IMR-90 (cell line): ENCODE measurements around the gene PKP4. TPM values are rescaled to one million over a fixed set of nuclear protein-coding genes. Genes with fewer than 3 reads are reported as not detected.

ENCODE experiments used
- ATAC-seq: fragments of 200-7000 bp; cut with Tn5 transposase; 2 replicates; pipeline ENCODE4 v1.9.1; 2020; ENCODE audit warnings: low read depth, mild to moderate bottlenecking, moderate library complexity
- BruUV-seq: library from RNA; stranded (reverse); fragments of 400-500 nt; replicated peaks from 2 replicates; lab custom pipeline; 2021; lab: Mats Ljungman, UMichigan
- CTCF ChIA-PET: fragments of 300-600 bp; formaldehyde crosslinking; extraction: SDS; loops from one replicate; lab custom pipeline; 2021; ENCODE audit warnings: antibody characterized with exemption; lab: Yijun Ruan, JAX
- POLR2A ChIA-PET: fragments of 300-600 bp; sonication (Branson Sonifier 250); formaldehyde crosslinking; loops from one replicate; lab custom pipeline; 2022; ENCODE audit warnings: antibody characterized with exemption; ENCODE audit not compliant: unreplicated experiment; lab: Charles Lee
- DNase-seq: peaks from one replicate; pipeline ENCODE4 v3.0.0; 2013
- H2AFZ ChIP-seq: replicated peaks from 2 replicates; pipeline ENCODE3; 2013; ENCODE audit warnings: low read length, mild to moderate bottlenecking; ENCODE audit not compliant: poor library complexity
- H2AK5ac ChIP-seq: 2 replicates; pipeline ENCODE4 v1.6.1; 2013; ENCODE audit warnings: low read depth, low read length, inconsistent platforms
- H2AK9ac ChIP-seq: replicated peaks from 2 replicates; pipeline ENCODE3; 2013; ENCODE audit warnings: mild to moderate bottlenecking, low read depth, low read length, moderate library complexity; ENCODE audit not compliant: poor library complexity
- H2BK120ac ChIP-seq: 2 replicates; pipeline ENCODE4 v1.6.1; 2013; ENCODE audit warnings: low read depth, low read length, inconsistent platforms
- H2BK15ac ChIP-seq: 3 replicates; pipeline ENCODE4 v1.6.1; 2013; ENCODE audit warnings: low read depth, low read length, inconsistent platforms
- H2BK20ac ChIP-seq: 2 replicates; pipeline ENCODE4 v1.6.1; 2013; ENCODE audit warnings: low read depth, mild to moderate bottlenecking, inconsistent platforms, low read length, moderate library complexity
- H2BK5ac ChIP-seq: 2 replicates; pipeline ENCODE4 v1.6.1; 2013; ENCODE audit warnings: mild to moderate bottlenecking, low read depth, low read length, inconsistent platforms; ENCODE audit not compliant: poor library complexity, severe bottlenecking
- H3K14ac ChIP-seq: replicated peaks from 2 replicates; pipeline ENCODE4 v1.6.1; 2013; ENCODE audit warnings: low read depth, low read length, inconsistent platforms
- H3K18ac ChIP-seq: 2 replicates; pipeline ENCODE4 v1.6.1; 2013; ENCODE audit warnings: low read depth, low read length, control low read depth
- H3K23ac ChIP-seq: 2 replicates; pipeline ENCODE4 v1.6.1; 2013; ENCODE audit warnings: low read depth, low read length, inconsistent platforms
- H3K27ac ChIP-seq: 2 replicates; pipeline ENCODE4 v1.5.1; 2013; ENCODE audit warnings: mild to moderate bottlenecking, control low read depth, low read length; ENCODE audit not compliant: insufficient read depth
- H3K27me3 ChIP-seq: 2 replicates; pipeline ENCODE4 v1.6.1; 2013; ENCODE audit warnings: low read length; ENCODE audit not compliant: control insufficient read depth, insufficient read depth
- H3K36me3 ChIP-seq: 2 replicates; pipeline ENCODE4 v1.6.1; 2013; ENCODE audit warnings: low read length, mixed read lengths; ENCODE audit not compliant: control insufficient read depth, insufficient read depth
- H3K4ac ChIP-seq: 2 replicates; pipeline ENCODE4 v1.6.1; 2013; ENCODE audit warnings: low read depth, low read length, inconsistent platforms
- H3K4me1 ChIP-seq: 2 replicates; pipeline ENCODE4 v1.6.1; 2013; ENCODE audit warnings: low read length, mixed read lengths; ENCODE audit not compliant: control insufficient read depth, insufficient read depth
- H3K4me2 ChIP-seq: 2 replicates; pipeline ENCODE4 v1.6.1; 2013; ENCODE audit warnings: low read depth, mild to moderate bottlenecking, control low read depth, low read length, moderate library complexity
- H3K4me3 ChIP-seq: 2 replicates; pipeline ENCODE4 v1.5.1; 2013; ENCODE audit warnings: low read depth, mild to moderate bottlenecking, control low read depth, low read length, moderate library complexity; ENCODE audit not compliant: insufficient read depth
- H3K56ac ChIP-seq: 2 replicates; pipeline ENCODE4 v1.6.1; 2013; ENCODE audit warnings: low read length, inconsistent platforms; ENCODE audit not compliant: insufficient read depth; ENCODE audit errors: extremely low read depth
- H3K79me1 ChIP-seq, 2 experiments: 2 replicates each; pipeline ENCODE4 v1.6.1; 2013; ENCODE audit warnings: low read length in 2 of 2, inconsistent platforms in 1 of 2, low read depth in 1 of 2
- H3K9ac ChIP-seq: 2 replicates; pipeline ENCODE4 v1.6.1; 2013; ENCODE audit warnings: low read depth, low read length, control low read depth
- H3K9me1 ChIP-seq: 2 replicates; pipeline ENCODE4 v1.6.1; 2013; ENCODE audit warnings: low read length, inconsistent platforms; ENCODE audit not compliant: insufficient read depth
- H3K9me3 ChIP-seq: 2 replicates; pipeline ENCODE4 v1.6.1; 2013; ENCODE audit warnings: low read length; ENCODE audit not compliant: control insufficient read depth, insufficient read depth
- H4K20me1 ChIP-seq: 2 replicates; pipeline ENCODE4 v1.6.1; 2013; ENCODE audit warnings: low read length, inconsistent platforms; ENCODE audit not compliant: insufficient read depth
- H4K5ac ChIP-seq: 2 replicates; pipeline ENCODE4 v1.6.1; 2013; ENCODE audit warnings: mild to moderate bottlenecking, low read depth, low read length, control low read depth
- H4K8ac ChIP-seq, 2 experiments: 2 replicates each; pipeline ENCODE4 v1.6.1; 2013; ENCODE audit warnings: low read depth in 2 of 2, low read length in 2 of 2, control low read depth in 1 of 2, inconsistent platforms in 1 of 2
- H4K91ac ChIP-seq: 2 replicates; pipeline ENCODE4 v1.6.1; 2013; ENCODE audit warnings: low read depth, low read length, inconsistent platforms; ENCODE audit not compliant: insufficient read depth
- BHLHE40 ChIP-seq: fragments of 150-350 bp; IDR thresholded peaks from 2 replicates; pipeline ENCODE4 v1.6.1; 2016; ENCODE audit warnings: mild to moderate bottlenecking, low read depth, low read length
- CEBPB ChIP-seq: IDR thresholded peaks from 2 replicates; pipeline ENCODE4 v1.6.1; 2012; ENCODE audit warnings: low read depth, low read length, improper control_type of control experiment
- CHD1 ChIP-seq: IDR thresholded peaks from 2 replicates; pipeline ENCODE4 v1.6.1; 2012; ENCODE audit warnings: low read depth, low read length, improper control_type of control experiment
- FOS ChIP-seq: fragments of 150-350 bp; IDR thresholded peaks from 2 replicates; pipeline ENCODE4 v1.6.1; 2016; ENCODE audit warnings: low read depth, low read length
- MAFK ChIP-seq: IDR thresholded peaks from 2 replicates; pipeline ENCODE4 v1.6.1; 2012; ENCODE audit warnings: low read depth, low read length, improper control_type of control experiment
- MAZ ChIP-seq: IDR thresholded peaks from 2 replicates; pipeline ENCODE4 v1.6.1; 2012; ENCODE audit warnings: low read depth, mild to moderate bottlenecking, low read length, improper control_type of control experiment, moderate library complexity, borderline replicate concordance
- MXI1 ChIP-seq: IDR thresholded peaks from 2 replicates; pipeline ENCODE4 v1.6.1; 2012; ENCODE audit warnings: low read depth, mild to moderate bottlenecking, low read length, moderate library complexity, borderline replicate concordance
- NFE2L2 ChIP-seq: fragments of 150-350 bp; IDR thresholded peaks from 2 replicates; pipeline ENCODE4 v1.6.1; 2016; ENCODE audit warnings: low read depth, mild to moderate bottlenecking, low read length
- POLR2A ChIP-seq: IDR thresholded peaks from 2 replicates; pipeline ENCODE4 v1.6.1; 2012; ENCODE audit warnings: mild to moderate bottlenecking, low read depth, low read length
- RAD21 ChIP-seq: IDR thresholded peaks from 2 replicates; pipeline ENCODE4 v1.6.1; 2012; ENCODE audit warnings: low read length, improper control_type of control experiment
- RCOR1 ChIP-seq: IDR thresholded peaks from 2 replicates; pipeline ENCODE4 v1.6.1; 2012; ENCODE audit warnings: mild to moderate bottlenecking, low read length, improper control_type of control experiment; ENCODE audit not compliant: insufficient replicate concordance
- RFX5 ChIP-seq: IDR thresholded peaks from 2 replicates; pipeline ENCODE4 v1.8.0; 2012; ENCODE audit warnings: low read depth, mild to moderate bottlenecking, low read length, moderate library complexity
- SMC3 ChIP-seq: fragments of 150-350 bp; IDR thresholded peaks from 2 replicates; pipeline ENCODE4 v1.6.1; 2016; ENCODE audit warnings: low read depth, mild to moderate bottlenecking, antibody characterized with exemption, low read length, moderate library complexity
- WGBS, 2 experiments: methylation state at CpG; one replicate each; pipeline versions ENCODE4 v1.1.5 to v1.1.7; 2013; ENCODE audit warnings: missing lambda C conversion rate in 2 of 2; ENCODE audit not compliant: insufficient read length in 1 of 2; ENCODE audit errors: extremely low coverage in 2 of 2; 5-methylcytosine and 5-hydroxymethylcytosine counted together
- dilution Hi-C: fragments of 300-500 bp; cut with HindIII; formaldehyde crosslinking; loops from one replicate; pipeline ENCODE4 v1.14.3; 2018; ENCODE audit warnings: low sequenced_read_pairs; ENCODE audit not compliant: unreplicated experiment
- in situ Hi-C: fragments of 300-500 bp; cut with MboI; formaldehyde crosslinking; loops from 3 replicates; pipeline ENCODE4 v1.14.3; 2019; ENCODE audit warnings: low sequenced_read_pairs, inconsistent platforms, mixed read lengths
- intact Hi-C: fragments of 100-400 bp; cut with micrococcal nuclease; formaldehyde crosslinking; loops from 2 replicates; pipeline ENCODE4 v1.10.0; 2022
- polyA plus RNA-seq, 3 experiments: library from polyadenylated mRNA; depleted of rRNA; stranded (reverse); fragments of >200 nt; gene quantifications; 2 replicates each; pipeline ENCODE4 v1.2.3, GENCODE V29; 2012; ENCODE audit warnings: low replicate concordance in 1 of 3
- total RNA-seq: library from RNA; depleted of rRNA; stranded (reverse); fragments of >200 nt; gene quantifications from 2 replicates; pipeline ENCODE4 v1.2.3, GENCODE V29; 2012
- TF ChIP-seq, protein P1 (sequence below): fragments of 150-350 bp; IDR thresholded peaks from 2 replicates; pipeline ENCODE4 v1.6.1; 2016; ENCODE audit warnings: low read depth, mild to moderate bottlenecking, low read length, moderate library complexity, borderline replicate concordance
- TF ChIP-seq, protein P2 (sequence below): conservative IDR thresholded peaks from 2 replicates; pipeline ENCODE4 v1.5.1; 2012; ENCODE audit warnings: mild to moderate bottlenecking, low read depth, low read length, improper control_type of control experiment
- TF ChIP-seq, protein P3 (sequence below): fragments of 150-350 bp; IDR thresholded peaks from 2 replicates; pipeline ENCODE4 v1.6.1; 2017; ENCODE audit warnings: mild to moderate bottlenecking, antibody characterized with exemption, low read length, low read depth

The PKP4 gene
- total and polyA plus RNA-seq, 2 of the 4 experiments (the other 2 are of a cell fraction): 20.1 to 37.8 TPM

DNA sequence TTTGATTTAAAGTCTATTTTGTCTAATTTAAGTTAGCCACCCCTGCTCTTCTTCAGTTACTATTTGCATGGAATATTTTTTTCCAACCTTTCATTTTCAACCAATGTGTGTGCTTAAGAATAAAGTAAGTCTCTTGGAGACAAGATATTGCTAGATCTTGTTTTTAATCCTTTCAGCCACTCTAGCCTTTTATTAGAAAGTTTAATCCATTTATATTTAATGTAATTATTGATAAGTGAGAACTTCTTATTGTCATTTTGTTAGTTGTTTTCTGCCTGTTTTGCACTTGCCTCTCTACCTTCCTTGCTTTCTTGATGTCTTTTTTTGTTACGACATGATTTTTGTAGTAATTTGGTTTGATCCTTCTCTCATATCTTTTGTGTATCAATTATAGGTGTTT, 46.6 kb upstream of the PKP4 start:
- Histone ChIP-seq H3K9me1 (peaks cover 11% of the 10 kb centered on the region), H3K56ac (no peak overlapping the region), H3K79me1 (no peaks in the 10 kb centered on the region), H3K4me1 (peaks cover 10% of the 10 kb centered on the region; the same call in 1 of the 2 replicates), H2BK5ac (no peak overlapping the region), H2AFZ (no peak overlapping the region), H3K4me2 (no peak overlapping the region), H3K23ac (no peak overlapping the region), H4K8ac (no peak overlapping the region), H4K91ac (no peak overlapping the region), H4K20me1 (no peaks in the 10 kb centered on the region), H3K4me3 (no peak overlapping the region), H2AK9ac (no peak overlapping the region), H3K14ac (no peak overlapping the region), H2BK120ac (no peak overlapping the region), H3K36me3 (no peaks in the 10 kb centered on the region), H3K9ac (no peak overlapping the region), H3K4ac (no peak overlapping the region), H3K18ac (no peak overlapping the region), H4K5ac (no peak overlapping the region), H3K27me3 (no peaks in the 10 kb centered on the region), H2BK15ac (no peak overlapping the region), H2BK20ac (no peak overlapping the region), H3K27ac (no peak overlapping the region), H2AK5ac (no peak overlapping the region), H3K9me3 (peaks cover 6% of the 10 kb centered on the region)
- intact Hi-C loops: loop anchor here (5.0 kb wide), 2 partner anchors 177 to 192 kb away; no protein-coding TSS in a partner anchor
- dilution Hi-C loops: no loop called here
- TF ChIP-seq CEBPB (no peak), BHLHE40 (no peak), MAFK (no peak), CHD1 (no peak), MAZ (no peak), NFE2L2 (no peak), MXI1 (no peak), POLR2A (no peak), RCOR1 (no peak), RFX5 (no peak), SMC3 (no peak), FOS (no peak), RAD21 (no peak)
- TF ChIP-seq, protein P1, sequence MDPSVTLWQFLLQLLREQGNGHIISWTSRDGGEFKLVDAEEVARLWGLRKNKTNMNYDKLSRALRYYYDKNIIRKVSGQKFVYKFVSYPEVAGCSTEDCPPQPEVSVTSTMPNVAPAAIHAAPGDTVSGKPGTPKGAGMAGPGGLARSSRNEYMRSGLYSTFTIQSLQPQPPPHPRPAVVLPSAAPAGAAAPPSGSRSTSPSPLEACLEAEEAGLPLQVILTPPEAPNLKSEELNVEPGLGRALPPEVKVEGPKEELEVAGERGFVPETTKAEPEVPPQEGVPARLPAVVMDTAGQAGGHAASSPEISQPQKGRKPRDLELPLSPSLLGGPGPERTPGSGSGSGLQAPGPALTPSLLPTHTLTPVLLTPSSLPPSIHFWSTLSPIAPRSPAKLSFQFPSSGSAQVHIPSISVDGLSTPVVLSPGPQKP: no peak
- TF ChIP-seq, protein P2, sequence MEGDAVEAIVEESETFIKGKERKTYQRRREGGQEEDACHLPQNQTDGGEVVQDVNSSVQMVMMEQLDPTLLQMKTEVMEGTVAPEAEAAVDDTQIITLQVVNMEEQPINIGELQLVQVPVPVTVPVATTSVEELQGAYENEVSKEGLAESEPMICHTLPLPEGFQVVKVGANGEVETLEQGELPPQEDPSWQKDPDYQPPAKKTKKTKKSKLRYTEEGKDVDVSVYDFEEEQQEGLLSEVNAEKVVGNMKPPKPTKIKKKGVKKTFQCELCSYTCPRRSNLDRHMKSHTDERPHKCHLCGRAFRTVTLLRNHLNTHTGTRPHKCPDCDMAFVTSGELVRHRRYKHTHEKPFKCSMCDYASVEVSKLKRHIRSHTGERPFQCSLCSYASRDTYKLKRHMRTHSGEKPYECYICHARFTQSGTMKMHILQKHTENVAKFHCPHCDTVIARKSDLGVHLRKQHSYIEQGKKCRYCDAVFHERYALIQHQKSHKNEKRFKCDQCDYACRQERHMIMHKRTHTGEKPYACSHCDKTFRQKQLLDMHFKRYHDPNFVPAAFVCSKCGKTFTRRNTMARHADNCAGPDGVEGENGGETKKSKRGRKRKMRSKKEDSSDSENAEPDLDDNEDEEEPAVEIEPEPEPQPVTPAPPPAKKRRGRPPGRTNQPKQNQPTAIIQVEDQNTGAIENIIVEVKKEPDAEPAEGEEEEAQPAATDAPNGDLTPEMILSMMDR: no peak
- TF ChIP-seq, protein P3, sequence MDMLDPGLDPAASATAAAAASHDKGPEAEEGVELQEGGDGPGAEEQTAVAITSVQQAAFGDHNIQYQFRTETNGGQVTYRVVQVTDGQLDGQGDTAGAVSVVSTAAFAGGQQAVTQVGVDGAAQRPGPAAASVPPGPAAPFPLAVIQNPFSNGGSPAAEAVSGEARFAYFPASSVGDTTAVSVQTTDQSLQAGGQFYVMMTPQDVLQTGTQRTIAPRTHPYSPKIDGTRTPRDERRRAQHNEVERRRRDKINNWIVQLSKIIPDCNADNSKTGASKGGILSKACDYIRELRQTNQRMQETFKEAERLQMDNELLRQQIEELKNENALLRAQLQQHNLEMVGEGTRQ: no peak
- in situ Hi-C loops: no loop called here
- ChIA-PET POLR2A (no interaction called here), CTCF (no interaction called here)
- no peak for DNase-seq
- no TSS peak for BruUV-seq
- no CpG with 5 or more reads among the region's 1 CpG for WGBS, 2 experiments
- ATAC-seq: no peak
